ENCODE data around the gene INVS.
A peak's percentile ranks its signal among the peaks of the same experiment; 100 is the strongest.

The INVS gene

DNA sequence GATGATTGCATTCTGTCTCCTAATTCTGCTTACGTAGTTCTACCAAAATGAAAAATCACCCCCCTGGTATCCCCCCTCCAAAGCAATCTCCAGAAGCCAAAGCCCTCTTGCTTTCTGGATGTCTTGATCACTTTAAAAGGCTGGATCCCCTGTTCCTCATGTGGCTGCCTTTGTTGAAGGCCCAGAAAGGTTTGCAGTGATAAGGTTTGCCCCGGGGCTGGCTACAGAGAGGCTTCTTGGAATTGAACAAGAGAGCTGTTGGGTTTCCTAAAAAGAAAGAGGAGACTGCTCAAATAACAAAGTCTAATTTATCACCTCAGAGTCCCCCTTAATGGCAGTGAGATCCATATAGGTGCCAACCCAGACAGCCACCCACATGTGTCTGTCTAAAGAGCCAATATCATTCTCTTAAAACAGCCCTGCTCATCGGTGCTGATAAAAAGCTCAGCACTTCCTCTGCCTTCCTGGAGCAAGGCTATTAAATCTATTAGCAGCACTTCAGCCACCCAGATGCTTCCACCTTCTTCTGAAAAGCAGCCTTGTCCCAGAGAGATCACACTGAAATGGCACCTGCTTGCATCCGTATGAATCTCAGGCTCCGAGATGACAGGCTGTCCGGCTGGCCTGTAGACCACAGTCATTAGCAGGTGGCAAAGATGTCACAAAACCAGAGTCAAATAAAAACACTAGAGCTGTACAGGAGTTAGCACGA lies 182.8 kb downstream of the INVS start:
- no peak for DNase-seq (ENCODE audit: low read depth)

DNA sequence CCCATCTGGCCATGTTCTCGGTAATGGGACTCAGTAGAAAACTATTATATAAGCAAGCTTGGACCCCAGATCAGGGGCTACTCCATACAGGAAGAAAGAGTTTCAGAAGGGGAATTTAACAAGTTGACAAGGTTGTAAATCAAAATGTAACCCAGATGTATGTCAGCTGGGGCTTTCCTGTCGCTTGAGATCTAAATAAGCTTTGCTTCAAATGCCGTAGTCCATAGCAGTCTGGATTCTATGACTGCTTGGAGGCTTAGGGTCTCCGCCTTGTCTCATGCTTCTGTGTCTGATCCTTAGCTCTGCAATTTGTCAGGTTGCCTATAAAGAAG lies 183.3 kb downstream of the INVS start:
- DNase-seq (ENCODE audit: low read depth): no peak

DNA sequence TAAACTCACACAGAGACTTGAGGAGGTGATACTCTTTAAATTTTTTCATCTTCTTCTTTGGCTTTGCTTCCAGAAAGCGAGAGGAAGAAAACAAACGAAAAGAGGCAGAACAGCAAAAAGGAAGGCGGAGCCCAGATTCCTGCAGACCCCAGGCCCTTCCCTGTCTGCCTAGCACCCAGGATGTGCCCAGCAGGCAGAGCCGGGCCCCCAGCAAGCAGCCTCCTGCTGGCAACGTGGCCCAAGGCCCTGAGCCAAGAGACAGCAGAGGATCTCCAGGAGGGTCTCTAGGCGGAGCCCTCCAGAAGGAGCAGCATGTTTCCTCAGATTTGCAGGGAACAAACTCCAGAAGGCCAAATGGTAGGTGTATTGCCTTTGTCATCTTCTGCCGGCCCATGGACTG lies 185.2 kb downstream of the INVS start:
- DNase-seq (ENCODE audit: low read depth): no peak

DNA sequence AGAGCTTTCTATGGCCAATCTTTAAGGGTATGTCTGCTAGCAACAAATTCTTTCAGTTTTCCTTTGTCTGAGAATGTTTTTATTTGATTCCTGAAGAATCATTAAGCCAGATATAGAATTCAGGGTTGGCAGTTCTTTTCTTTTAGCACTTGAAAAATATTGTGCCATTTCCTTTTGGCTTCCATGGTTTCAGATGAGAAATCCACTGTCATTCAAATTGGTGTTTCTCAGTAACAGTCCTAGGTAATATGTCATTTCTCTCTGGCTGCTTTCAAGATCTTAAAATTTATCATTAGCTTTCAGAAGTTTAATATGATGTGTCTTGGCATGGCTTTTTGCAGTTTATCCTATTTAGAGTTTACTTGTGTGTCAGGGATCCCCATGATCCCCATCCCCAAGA lies 186.0 kb downstream of the INVS start:
- DNase-seq (ENCODE audit: low read depth): no peak

DNA sequence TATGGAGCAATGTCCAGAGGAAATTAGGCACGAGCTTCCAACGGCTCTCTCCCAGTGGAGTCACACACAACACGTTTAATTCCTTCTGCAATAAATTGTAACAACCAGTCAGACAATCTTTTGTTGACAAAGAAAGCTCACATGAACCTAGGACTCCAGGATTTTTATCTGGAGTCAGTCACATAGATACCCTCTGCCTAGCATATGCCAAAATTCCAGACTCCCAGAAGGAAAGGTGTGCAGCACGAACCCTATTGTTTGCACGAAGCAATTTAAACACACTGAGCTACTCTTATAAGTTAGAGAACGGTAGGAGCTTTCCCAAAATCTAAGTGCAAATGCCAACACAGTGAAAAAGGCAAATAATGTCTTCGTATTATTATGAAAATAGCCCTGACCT lies 186.6 kb downstream of the INVS start:
- no peak for DNase-seq (ENCODE audit: low read depth)

DNA sequence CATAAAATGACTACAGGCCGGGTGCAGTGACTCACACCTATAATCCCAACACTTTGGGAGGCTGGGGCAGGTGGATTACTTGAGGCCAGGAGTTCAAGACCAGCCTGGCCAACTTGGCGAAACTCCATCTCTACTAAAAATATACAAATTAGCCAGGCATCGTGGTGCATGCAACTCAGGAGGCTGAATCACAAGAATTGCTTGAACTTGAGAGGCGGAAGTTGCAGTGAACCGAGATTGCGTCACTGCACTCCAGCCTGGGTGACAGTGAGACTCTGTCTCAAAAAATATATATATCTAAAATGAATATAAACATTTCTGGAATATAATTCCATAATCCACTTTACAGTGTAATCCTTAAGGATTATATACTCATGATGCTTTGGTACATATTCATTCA lies 187.2 kb downstream of the INVS start:
- no peak for DNase-seq (ENCODE audit: low read depth)

DNA sequence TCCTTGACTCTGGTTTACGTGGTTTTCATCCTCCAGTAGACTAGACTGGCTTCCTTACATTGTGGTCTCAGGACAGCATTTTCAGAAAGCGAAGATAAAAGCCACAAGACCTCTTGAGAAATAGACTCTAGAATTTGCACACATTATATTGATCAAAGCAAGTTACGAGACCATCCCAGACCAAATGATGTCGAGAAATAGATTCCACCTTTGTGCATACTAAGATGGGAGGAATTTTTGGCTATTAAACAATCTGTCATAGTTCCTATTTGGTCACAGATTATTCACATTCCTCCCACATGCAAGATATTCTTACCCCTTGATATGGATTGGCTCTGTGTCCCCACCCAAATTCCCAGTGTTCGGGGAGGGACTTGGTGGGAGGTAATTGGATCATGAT lies 188.1 kb downstream of the INVS start:
- no peak for DNase-seq (ENCODE audit: low read depth)

DNA sequence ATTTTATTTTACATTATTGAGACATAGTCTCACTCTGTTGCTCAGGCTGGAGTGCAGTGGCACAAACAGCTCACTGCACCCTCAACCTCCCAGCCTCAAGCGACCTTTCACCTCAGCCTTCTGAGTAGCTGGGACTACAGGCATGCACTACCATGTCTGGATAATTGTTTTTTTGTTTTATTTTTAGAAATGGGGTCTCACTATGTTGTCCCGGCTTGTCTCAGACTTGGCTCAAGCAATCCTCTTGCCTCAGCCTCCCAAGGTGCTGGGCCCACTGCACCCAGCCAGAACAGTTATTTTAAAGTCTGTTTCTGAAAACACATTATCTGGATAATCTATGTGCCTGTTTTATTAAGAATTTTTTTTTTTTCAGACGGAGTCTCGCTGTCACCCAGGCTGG lies 191.7 kb downstream of the INVS start:
- no peak for DNase-seq (ENCODE audit: low read depth)

DNA sequence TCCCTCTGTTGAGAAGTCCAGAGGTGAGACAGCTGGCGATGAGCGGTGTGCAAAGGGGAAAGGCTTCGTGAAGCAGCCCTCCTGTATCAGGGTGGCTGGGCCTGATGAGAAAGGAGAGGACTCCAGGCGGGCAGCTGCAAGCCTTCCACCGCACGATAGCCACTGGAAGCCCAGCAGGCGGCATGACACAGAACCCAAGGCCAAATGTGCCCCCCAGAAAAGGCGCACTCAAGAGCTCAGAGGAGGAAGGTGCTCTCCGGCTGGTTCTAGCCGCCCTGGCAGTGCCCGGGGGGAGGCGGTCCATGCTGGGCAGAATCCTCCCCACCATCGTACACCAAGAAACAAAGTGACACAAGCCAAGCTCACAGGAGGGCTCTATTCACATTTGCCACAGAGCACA lies 193.4 kb downstream of the INVS start:
- DNase-seq (ENCODE audit: low read depth): no peak

DNA sequence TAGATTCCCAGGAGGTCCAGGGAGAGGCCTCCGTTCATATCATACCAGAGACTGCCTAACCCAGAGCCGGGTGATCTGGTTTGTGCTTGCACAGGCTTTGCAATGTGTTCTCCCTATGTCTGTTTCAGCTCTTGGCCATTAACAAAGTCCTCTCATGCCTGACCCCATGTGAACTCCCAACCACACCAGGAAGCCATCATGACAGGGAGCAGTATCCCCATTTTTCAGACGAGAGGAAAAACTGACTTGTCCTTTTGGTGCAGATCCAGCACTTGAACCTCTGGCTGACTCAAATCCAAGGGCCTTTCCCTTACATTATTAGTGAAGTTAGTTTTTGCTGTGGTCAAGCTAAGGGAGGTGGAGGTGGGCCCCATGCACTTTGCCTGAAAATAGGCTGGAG lies 195.3 kb downstream of the INVS start:
- DNase-seq (ENCODE audit: low read depth): no peak

DNA sequence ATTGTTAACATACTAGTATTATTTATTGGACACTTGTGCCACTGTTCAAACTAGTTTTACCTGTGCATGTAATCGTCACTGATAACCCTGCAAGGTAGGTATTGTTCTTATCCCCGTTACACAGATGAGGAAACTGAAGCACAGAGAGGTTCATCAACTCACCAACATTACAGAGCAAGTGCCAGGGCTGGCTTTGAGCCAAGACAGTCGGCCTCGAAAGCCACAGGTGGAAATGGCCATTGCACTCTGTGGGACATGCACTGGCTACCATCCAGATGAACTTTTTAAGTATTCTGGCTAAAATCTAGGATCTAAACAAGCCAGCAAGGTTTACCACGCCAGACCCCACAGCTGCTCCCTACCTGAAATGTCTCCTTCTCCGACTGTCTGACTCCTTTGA lies 195.8 kb downstream of the INVS start:
- no peak for DNase-seq (ENCODE audit: low read depth)

DNA sequence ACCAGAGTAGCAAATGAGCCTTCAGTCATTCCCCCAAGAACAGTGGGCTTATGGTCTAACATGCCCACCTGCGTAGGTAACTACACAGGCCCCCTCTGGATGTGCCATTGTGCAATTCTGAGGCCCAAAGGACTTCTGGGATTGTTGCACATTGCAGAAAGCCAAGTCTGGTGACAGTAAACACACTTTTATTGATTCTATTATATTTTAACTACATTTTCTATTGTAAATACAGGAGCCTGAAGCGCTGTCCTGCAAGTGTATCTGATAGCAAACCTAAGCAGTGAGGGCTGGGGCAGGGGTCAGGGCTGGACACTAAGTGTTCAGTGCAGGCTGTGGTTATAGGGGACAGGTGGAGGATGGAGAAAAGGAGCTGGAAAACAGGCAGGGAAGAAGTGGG lies 196.2 kb downstream of the INVS start:
- DNase-seq (ENCODE audit: low read depth): no peak

DNA sequence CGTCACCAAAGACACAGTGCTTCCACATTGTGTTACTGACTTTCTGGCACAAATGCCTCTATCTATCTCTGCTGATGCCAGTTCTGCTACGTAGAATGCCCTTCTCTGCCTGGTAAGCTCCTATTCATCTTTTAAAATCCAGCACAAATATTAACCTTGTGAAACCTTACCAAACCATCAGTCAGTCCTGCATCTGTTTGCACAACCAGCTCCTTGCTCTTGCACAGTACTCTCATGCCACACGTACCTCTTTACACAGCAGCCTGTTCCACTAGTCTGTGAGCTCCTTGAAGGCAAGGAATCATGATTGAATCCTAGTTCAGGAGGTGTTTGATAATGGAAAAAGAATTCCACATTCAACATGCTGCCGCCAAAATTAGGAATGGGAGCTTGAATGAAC lies 197.4 kb downstream of the INVS start:
- no peak for DNase-seq (ENCODE audit: low read depth)

DNA sequence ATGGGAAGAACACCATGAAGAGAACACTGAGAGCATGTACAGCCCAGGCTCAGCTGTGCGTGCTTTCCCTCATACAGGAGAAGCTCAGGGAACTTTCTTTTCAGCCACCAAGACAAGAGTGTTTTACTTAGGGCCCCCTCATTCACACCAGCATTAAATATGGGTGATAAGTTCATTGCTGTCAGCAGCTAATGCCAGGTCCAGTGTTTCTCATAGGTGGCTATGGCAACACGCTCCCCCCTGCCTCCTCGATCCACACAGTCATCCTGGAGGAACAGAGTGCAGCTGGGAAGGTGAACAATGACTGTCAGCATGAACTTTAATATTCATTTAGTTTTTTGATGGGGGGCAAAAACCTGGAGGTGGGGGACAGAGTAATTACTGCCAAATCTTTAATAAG lies 199.3 kb downstream of the INVS start:
- DNase-seq (ENCODE audit: low read depth): no peak

DNA sequence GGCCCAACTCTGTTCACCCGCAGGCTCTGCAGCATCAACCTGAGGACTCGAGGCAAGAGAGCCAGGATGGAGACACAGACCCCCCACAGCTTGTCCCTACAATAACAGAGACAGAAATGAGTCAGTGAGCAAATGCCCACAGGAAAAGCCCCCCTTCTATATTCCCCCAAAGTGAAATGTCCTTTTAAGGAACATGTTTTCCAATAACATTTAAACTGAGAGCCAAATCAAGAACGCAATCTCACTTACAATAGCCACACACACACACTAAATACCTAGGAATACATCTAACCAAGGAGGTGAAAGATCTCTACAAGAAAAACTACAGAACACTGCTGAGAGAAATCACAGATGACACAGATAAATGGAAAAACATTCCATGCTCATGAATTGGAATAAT lies 204.7 kb downstream of the INVS start:
- DNase-seq (ENCODE audit: low read depth): no peak

DNA sequence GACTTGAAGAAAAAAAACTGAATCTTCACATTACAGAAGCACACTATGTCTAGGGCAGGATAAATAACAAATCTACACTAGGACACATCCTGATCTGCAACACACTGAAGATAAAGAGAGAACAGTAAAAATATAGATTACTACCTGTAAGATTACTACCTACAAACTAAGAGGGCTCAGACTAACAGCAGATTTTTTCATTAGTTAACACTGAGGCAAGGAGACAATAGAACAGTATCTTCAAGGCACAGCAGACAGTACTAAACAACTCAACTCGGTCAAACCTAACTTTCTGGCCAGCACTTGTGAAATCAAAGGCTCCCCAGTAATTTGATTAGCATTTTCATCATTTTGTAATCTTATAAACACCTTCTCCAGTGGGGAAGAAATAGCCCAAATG lies 207.2 kb downstream of the INVS start:
- no peak for DNase-seq (ENCODE audit: low read depth)

DNA sequence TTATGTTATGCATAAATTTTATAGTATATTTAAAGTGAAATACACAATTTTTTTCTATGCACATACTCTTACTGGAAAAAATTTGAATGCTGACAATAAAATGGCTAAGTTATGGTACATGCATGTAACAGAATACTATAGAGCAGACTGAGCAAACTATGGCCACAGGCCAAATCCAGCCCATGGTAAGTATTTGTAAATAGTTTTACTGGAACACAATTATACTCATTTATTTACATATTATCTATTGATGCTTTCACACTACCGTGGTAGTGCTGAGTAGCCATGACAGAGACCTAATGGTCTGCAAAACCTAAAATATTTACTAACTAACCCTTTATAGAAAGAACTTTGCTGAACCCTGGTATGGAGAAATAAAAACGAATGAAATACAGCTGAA lies 208.0 kb downstream of the INVS start:
- no peak for DNase-seq (ENCODE audit: low read depth)

DNA sequence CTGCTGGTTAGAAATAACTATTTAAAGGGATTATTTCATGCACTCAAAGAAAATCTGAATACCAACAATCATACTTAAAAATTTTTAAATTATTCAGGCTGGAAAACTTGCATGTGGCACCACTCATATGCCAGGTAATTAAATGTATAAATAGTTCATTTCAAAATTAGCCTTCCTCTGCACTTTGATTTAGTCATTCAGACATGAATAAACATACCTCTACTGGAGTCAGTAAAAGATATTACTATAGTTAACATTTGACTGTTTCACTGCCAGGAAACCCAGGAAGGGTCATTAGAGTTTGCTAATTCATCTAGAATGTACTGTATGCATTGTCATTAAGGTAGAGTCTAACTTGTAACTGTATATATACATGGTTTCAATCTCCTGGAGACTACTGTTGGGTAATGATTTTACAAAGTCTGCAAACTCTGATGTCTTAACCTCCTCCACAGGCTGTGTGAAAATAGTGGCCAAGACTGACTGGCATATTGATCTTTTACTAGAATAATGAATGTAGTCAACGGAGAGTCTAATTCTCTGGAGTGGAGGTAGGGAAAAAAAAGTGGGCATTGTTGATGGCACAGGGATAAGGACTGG lies 210.0 kb downstream of the INVS start:
- DNase-seq (ENCODE audit: low read depth): peak; percentile 36

DNA sequence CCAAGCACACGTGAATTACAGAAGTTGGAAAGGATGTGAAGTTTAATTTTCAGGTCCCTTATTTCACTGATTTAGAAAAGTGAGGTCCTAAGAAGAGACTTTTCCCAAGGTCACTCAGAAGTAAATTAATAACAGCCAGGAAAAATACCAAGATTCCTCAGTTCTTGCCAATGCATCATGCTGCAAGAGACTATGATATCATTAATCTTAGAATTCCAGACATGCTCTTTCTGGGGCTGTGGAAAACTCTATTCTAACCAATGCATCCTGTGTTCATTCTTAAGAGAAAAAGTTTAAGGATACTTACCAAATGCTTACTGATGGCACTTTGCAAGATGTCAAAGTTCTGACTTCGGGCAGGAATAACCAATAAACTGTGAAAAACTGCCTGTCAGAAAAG lies 210.9 kb downstream of the INVS start:
- no peak for DNase-seq (ENCODE audit: low read depth)

DNA sequence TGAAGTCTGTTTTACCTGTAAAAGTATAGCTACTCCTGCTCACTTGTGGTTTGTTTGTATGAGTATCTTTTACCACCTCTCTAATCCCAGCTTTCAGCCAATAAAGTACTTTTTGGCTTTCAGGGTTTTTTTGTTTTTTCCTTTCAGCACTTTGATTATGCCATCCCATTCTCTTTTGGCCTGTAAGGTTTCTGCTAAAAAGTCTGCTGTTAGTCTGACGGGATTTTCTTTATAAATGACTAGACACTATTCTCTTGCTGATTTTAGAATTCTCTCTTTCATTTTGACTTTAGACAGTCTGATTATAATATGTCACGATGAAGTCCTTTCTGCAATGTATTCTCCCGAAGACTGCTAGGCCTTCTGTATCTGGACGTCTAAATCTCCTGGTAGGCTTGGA lies 216.5 kb downstream of the INVS start:
- no peak for DNase-seq (ENCODE audit: low read depth)

DNA sequence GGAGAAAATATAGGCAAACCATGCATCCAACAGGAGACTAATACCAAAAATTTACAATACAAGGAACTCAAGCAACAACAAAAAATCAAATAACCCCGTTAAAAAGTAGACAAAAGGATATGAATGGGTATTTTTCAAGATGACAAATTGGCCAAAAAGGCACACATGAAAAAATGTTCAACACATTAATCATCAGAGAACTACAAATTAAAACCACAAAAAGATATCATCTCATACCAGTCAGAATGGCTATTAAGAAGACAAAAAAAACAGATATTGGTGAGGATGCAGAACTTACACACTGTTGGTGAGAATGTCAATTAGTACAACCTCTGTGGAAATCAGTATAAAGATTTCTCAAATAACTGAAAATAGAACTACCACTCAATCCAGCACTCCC lies 218.7 kb downstream of the INVS start:
- DNase-seq (ENCODE audit: low read depth): peak; percentile 83

DNA sequence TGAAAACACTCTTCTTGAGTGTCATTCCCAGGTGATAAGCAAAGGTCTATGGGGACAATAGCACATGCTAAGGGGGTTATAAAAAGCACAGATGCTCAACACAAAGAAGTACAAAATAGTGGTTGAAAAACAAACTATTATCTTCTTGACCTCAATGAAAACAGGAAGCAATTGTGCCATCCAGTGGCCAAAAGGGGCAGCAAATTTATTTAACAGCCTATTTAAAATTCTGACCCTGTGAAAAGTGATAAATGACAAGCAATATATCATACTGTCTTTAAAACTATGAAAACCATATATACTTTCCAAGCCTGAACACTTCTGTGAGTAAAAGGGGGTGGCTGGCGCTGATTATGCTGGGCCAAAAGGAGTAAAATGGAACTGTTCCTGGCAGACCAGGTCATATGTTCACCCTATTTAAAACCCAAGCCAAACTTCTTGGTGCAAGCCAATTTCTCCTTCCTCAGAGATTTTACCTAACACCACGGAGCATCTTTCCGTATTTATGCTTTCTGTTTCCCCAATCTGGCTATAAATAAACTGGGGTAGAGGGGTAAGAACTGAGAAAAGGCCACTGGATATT lies 224.0 kb downstream of the INVS start:
- DNase-seq (ENCODE audit: low read depth): peak; percentile 61

DNA sequence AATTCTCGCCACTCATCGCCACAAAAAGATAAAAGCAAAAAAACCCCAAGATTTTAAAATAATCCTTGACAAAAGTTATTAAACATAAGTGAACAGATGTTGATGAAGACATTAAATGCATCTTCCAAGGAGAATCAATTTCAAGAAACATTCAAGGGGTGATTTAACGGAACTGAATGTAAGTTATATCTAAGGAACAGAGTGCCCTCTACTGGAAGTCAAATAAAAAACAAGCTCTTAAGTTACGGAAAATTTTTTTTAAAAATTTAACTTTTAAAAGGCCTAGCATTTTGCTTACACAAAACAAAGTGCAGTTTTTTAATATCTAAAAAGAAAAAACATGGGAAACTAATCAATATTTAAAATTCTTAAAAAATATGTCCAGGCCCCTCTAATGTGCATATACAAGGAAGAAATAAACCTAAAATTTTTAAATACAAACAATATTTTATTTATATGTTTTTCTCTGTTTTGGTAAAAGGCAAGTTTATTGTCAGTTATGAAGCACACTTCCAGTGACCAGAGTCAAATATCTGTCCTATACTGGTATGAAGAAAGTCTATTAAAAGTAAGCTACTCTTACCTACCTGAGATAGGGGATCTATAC lies 225.7 kb downstream of the INVS start:
- DNase-seq (ENCODE audit: low read depth): peak; percentile 73

DNA sequence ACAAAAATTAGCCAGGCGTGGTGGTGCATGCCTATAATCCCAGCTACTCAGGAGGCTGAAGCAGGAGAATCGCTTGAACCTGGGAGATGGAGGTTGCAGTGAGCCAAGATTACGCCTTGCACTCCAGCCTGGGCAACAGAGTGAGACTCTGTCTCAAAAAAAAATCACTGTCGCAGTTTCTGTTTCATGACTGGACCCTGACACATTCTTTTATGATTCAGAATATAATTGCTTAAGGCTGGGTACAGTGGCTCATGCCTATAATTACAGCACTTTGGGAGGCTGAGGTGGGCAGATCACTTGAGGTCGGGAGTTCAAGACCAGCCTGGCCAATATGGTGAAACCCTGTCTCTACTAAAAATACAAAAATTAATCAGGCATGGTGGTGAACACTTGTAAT lies 239.7 kb downstream of the INVS start:
- DNase-seq (ENCODE audit: low read depth): peak; percentile 45

Data from ELR (cell line).